GM12873 (cell line): ENCODE measurements around the gene ARFGEF2.

Source experiments
- TF ChIP-seq, protein P1 (sequence below): IDR thresholded peaks from 2 replicates; pipeline ENCODE4 v1.5.1; 2012; ENCODE audit warnings: low read depth, mild to moderate bottlenecking, moderate library complexity, low read length, control low read depth; ENCODE audit not compliant: insufficient read depth; ENCODE audit errors: missing control alignments

ARFGEF2 gene

DNA sequence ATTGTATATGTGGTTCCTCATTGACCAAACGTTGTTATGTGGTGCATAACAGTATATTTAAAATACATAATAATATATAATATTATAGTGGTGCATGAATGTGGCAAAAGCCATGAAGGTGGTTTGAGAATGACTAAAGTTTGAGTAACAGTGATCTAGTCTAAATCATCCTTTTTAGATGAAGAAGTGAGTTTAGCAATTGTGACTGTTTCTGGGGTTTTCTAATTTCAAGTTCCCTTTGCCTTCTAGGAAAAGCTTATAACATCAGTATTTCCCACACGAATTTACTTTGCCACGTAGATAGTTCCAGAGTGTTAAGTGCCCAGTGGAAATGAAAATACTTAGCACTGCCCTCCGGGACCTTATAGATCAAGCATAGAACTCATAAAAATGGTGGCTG, 40.9 kb downstream of the ARFGEF2 start:
- TF ChIP-seq, protein P1, sequence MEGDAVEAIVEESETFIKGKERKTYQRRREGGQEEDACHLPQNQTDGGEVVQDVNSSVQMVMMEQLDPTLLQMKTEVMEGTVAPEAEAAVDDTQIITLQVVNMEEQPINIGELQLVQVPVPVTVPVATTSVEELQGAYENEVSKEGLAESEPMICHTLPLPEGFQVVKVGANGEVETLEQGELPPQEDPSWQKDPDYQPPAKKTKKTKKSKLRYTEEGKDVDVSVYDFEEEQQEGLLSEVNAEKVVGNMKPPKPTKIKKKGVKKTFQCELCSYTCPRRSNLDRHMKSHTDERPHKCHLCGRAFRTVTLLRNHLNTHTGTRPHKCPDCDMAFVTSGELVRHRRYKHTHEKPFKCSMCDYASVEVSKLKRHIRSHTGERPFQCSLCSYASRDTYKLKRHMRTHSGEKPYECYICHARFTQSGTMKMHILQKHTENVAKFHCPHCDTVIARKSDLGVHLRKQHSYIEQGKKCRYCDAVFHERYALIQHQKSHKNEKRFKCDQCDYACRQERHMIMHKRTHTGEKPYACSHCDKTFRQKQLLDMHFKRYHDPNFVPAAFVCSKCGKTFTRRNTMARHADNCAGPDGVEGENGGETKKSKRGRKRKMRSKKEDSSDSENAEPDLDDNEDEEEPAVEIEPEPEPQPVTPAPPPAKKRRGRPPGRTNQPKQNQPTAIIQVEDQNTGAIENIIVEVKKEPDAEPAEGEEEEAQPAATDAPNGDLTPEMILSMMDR = no peak

DNA sequence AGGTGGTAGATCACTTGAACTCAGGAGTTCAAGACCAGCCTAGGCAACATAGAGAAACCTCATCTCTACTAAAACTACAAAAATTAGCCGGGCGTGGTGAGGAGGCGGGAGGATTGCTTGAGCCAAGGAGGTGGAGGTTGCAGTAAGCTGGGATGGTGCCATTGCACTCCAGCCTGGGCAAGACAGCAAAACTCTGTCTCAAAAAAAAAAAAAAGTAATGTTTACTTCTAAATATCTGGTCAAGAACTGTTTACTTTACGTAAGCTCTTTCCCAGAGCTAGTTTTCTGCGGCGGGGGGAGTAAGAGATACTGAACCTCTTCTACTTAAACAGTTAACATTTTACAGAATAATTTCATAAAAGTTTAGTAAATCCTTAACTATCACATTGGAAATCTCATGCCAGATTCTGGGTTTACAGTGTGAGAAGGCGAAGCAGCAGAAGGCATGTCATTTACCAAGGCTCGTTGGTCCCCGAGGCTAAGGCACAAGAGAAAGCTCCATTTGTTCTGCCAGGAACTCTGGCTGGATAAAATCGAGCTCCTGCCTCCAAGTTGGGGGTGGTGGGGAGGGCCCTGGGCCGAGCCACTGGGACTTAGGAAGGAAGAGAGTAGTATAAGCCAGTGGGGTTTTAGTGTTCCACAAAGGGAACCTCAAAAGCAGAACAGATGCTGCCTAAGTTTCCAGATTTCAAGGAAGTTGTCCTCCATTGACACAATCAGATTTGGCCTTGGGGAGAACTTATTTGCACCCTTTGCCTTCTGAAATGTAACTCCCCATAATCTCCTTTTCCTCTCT, 41.7 kb downstream of the ARFGEF2 start:
- TF ChIP-seq, protein P1 = no peak

DNA sequence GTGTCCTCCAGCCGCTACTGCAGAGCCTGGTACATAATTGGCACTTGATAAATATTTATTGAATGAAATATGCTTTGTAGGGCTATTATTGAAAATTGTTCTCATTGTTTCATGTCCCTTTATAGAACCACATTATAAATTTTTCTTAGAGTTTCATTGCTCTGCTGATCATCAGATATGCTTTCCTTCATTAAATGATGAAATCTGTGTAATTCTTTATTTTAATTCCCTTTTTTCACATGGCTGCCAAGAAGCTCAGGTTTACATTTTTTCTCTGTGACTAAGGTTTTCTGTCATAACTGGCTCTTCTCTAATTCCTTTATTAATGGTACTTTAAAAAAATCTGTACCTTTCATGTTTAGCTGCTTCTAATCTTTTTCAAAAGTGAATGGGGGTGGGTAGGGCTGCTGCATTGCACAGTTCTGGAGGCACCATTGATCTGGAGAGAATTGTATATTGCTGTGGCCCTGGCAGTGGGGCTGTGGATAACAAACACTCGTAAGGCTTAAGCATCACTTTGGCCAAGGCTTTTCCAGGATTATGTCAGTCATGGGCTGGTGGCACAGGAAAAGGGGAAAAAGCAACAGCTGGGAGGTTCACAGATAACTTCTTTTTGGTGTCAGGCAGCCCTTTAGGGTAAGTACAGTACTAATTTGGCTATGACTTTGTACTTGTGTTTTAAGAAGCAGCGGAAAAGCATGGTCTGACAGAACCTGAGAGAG, 43.8 kb downstream of the ARFGEF2 start:
- TF ChIP-seq, protein P1 = no peak

DNA sequence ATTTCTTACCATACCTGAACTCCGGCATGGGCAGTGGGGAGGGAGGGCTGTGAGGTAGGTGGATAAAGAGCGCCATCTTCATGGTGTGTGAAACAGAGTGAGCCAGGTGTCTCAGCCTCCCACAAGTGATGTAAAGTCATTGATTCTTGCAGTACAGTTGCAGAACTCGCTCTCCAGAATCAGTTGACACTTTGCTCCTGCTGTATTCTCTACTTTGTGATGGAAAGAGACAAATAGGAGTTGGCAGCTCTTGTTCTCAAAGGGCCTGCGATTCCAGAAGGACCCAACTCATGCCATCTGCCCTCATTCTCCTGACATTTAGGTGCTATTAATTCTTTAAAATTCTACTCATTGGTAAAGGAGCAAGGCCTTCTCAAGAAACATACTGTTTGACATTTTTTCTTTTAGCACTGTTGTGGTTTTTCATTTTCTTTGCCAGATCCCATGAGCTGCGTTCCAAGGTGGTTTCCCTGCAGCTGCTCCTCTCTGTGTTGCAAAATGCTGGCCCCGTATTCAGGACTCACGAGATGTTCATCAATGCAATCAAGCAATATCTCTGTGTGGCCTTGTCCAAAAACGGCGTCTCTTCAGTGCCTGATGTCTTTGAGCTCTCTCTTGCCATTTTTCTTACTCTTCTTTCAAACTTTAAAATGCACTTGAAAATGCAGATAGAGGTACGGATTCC, 49.3 kb downstream of the ARFGEF2 start:
- TF ChIP-seq, protein P1 = no peak

DNA sequence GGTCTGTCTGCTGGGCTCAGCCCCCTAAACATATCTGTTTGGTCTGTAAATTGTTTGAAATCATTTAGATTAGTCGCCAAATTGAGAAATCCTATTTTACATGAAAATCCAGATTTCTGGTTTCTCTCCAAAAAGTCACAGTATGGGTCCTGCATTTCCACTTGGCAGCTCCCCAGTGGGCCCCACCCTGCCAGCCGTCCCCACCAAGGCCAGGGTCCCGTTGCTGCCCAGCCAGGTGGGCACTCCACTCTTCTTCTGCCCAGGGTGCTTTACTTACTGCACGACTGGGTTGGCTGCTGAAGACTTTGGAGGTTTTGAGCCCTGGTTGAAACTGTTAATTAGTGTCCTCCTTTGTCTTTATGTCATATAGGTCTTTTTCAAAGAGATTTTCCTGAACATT, 50.4 kb downstream of the ARFGEF2 start:
- TF ChIP-seq, protein P1 = no peak

DNA sequence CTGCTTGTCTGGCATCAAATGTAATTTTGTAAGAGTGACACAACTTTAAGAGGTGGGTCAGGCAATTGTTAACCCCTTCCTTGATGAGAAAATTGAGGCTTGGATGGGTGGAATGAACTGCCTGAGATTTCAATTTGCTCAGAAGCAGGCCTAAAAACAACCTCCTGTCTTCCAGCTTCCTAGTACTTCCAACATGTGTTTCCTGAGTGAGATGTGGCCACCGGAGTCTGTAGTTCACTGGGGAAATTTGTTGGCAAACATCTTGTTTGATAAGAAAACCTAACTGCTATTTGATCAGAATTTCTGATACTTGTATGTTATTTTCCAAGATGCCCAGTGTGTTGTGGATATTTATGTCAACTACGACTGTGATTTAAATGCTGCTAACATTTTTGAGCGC, 51.3 kb downstream of the ARFGEF2 start:
- TF ChIP-seq, protein P1 = no peak

DNA sequence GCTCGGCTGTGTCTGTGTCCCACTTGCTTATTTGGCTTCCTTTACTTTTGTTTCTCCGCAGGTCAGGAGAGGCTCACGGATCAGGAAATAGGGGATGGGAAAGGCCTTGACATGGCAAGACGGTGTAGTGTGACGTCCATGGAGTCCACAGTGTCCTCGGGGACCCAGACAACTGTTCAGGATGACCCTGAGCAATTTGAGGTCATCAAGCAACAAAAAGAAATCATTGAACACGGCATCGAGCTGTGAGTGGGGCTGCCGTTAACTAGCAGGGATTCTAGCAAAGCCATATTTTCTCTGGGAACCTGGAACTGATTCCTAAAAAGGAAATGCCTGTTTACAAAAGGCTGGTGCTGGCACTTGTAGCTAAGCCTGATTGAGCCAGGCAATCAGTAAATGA, 54.4 kb downstream of the ARFGEF2 start:
- TF ChIP-seq, protein P1 = no peak
